Choroid plexus epithelial cell (primary cell): Measurements from ENCODE around the gene CRTC3.

Experiments used
- DNase-seq: peaks from one replicate; pipeline ENCODE4 v3.0.0-alpha.2; 2010; ENCODE audit warnings: low read depth
- H3K4me3 ChIP-seq: 2 replicates; pipeline ENCODE4 v1.5.1; 2011; ENCODE audit warnings: low read depth, mild to moderate bottlenecking, control low read depth, low read length, moderate library complexity
- CTCF ChIP-seq: conservative IDR thresholded peaks from 2 replicates; pipeline ENCODE4 v1.5.1; 2011; ENCODE audit warnings: low read depth, mild to moderate bottlenecking, control low read depth, inconsistent platforms, low read length, moderate library complexity

CRTC3 gene

GRCh38 chr15:90539789-90540188 lies 10.1 kb downstream of the CRTC3 start:
- no peak for DNase-seq
- no peak overlapping the region for H3K4me3 ChIP-seq
- no peak for TF ChIP-seq CTCF

- no peak overlapping the region for H3K4me3 ChIP-seq
- TF ChIP-seq CTCF: no peak
- no peak for DNase-seq
Observed at GRCh38 chr15:90540768-90541167, 11.0 kb downstream of the CRTC3 start.

GRCh38 chr15:90545095-90545494 lies 15.4 kb downstream of the CRTC3 start:
- H3K4me3 ChIP-seq: no peak overlapping the region
- TF ChIP-seq CTCF: peak; percentile 7
- DNase-seq: no peak

GRCh38 chr15:90547540-90547939 lies 17.8 kb downstream of the CRTC3 start:
- no peak for TF ChIP-seq CTCF
- no peak overlapping the region for H3K4me3 ChIP-seq
- DNase-seq: no peak

GRCh38 chr15:90550919-90551318 lies 21.2 kb downstream of the CRTC3 start:
- no peak overlapping the region for H3K4me3 ChIP-seq
- DNase-seq: no peak
- TF ChIP-seq CTCF: no peak

GRCh38 chr15:90552162-90552928 lies 22.6 kb downstream of the CRTC3 start:
- H3K4me3 ChIP-seq: no peak overlapping the region
- peak; percentile 76 for DNase-seq
- no peak for TF ChIP-seq CTCF

GRCh38 chr15:90552929-90553211 lies 23.1 kb downstream of the CRTC3 start:
- no peak for TF ChIP-seq CTCF
- H3K4me3 ChIP-seq: no peak overlapping the region
- DNase-seq: no peak
